Peyer's patch (tissue), 4 donors: ENCODE results near the gene PTPRK. TPM values are rescaled to one million over a fixed set of nuclear protein-coding genes. Genes with fewer than 3 reads are reported as not detected.

Experiments used
- DNase-seq, 3 donors: peaks; one replicate each; pipeline ENCODE4 v3.0.0-alpha.2; 2017 to 2019
- H3K27ac ChIP-seq, 4 donors: fragments of 200-600 bp; sonication (generic); one replicate each; pipeline ENCODE4 v1.5.1; 2016 to 2019
- H3K27me3 ChIP-seq, 2 donors: fragments of 200-600 bp; sonication (generic); one replicate each; pipeline ENCODE4 v1.5.1; 2019
- H3K36me3 ChIP-seq, 3 donors: fragments of 200-600 bp; sonication (generic); one replicate each; pipeline ENCODE4 v1.5.1; 2016 to 2019
- H3K4me1 ChIP-seq, 4 donors: fragments of 200-600 bp; sonication (generic); one replicate each; pipeline ENCODE4 v1.5.1; 2016 to 2019
- H3K4me3 ChIP-seq, 4 donors: fragments of 200-600 bp; sonication (generic); 1 replicate in 3 of 4; 2 replicates in 1 of 4; pipeline ENCODE4 v1.5.1; 2016 to 2019; ENCODE audit warnings: mild to moderate bottlenecking in 1 of 4
- H3K9me3 ChIP-seq, 4 donors: fragments of 200-600 bp; sonication (generic); one replicate each; pipeline ENCODE4 v1.5.1; 2016 to 2019; ENCODE audit warnings: mild to moderate bottlenecking in 1 of 4
- CTCF ChIP-seq, 6 experiments: fragments of 450-650 bp in 4 of 6; fragments of 200-600 bp in 2 of 6; sonication (generic) in 1 of 6; IDR thresholded peaks; one replicate each; pipeline ENCODE4 v1.5.1; 2017 to 2019; ENCODE audit warnings: antibody characterized with exemption in 6 of 6, mild to moderate bottlenecking in 3 of 6, moderate library complexity in 1 of 6
- POLR2A ChIP-seq, 2 donors: fragments of 450-650 bp; IDR thresholded peaks; one replicate each; pipeline ENCODE4 v1.5.1; 2017; ENCODE audit warnings: antibody characterized with exemption in 2 of 2, mild to moderate bottlenecking in 2 of 2, moderate library complexity in 2 of 2
- total RNA-seq, 4 donors: library from RNA; depleted of rRNA; stranded (reverse); fragments of >200 nt; gene quantifications; one replicate each; pipeline ENCODE4 v1.1.0, GENCODE V29; 2016

The PTPRK gene
- total RNA-seq, 4 donors from 2014 or later: 109 to 192 (median 153) TPM

GRCh38 chr6:127924440-127924839 lies 596.0 kb downstream of the PTPRK start:
- Histone ChIP-seq H3K36me3 (no peaks in the 10 kb centered on the region), H3K27ac (no peak overlapping the region), H3K4me3 (no peak overlapping the region), H3K27me3 (no peaks in the 10 kb centered on the region), H3K9me3 (peaks cover 0 to 5% (median 0%) of the 10 kb centered on the region in 4 donors), H3K4me1 (no peaks in the 10 kb centered on the region)
- no peak for TF ChIP-seq POLR2A (IDR thresholded peaks at IDR 0.05)
- TF ChIP-seq CTCF (IDR thresholded peaks at IDR 0.05): no peak
- no peak for DNase-seq

GRCh38 chr6:127924031-127924430 lies 596.4 kb downstream of the PTPRK start:
- TF ChIP-seq POLR2A (IDR thresholded peaks at IDR 0.05) (no peak), CTCF (IDR thresholded peaks at IDR 0.05) (no peak)
- Histone ChIP-seq H3K4me3 (no peak overlapping the region), H3K27me3 (no peaks in the 10 kb centered on the region), H3K9me3 (peaks cover 0 to 5% (median 0%) of the 10 kb centered on the region in 4 donors), H3K4me1 (no peaks in the 10 kb centered on the region), H3K27ac (no peak overlapping the region), H3K36me3 (no peaks in the 10 kb centered on the region)
- DNase-seq: no peak

- no peaks in the 10 kb centered on the region for H3K4me1 ChIP-seq
- H3K9me3 ChIP-seq: peaks cover 0 to 5% (median 0%) of the 10 kb centered on the region in 4 donors
- no peak for DNase-seq
- H3K36me3 ChIP-seq: no peaks in the 10 kb centered on the region
- no peak overlapping the region for H3K27ac ChIP-seq
- H3K4me3 ChIP-seq: no peak overlapping the region
- TF ChIP-seq CTCF (IDR thresholded peaks at IDR 0.05): no peak
- H3K27me3 ChIP-seq: no peaks in the 10 kb centered on the region
These were observed 597.3 kb downstream of the PTPRK start for GRCh38 chr6:127923135-127923534.

GRCh38 chr6:127921982-127922381 lies 598.4 kb downstream of the PTPRK start:
- DNase-seq: no peak
- Histone ChIP-seq H3K4me1 (no peaks in the 10 kb centered on the region), H3K4me3 (no peak overlapping the region), H3K9me3 (peaks cover 0 to 5% (median 0%) of the 10 kb centered on the region in 4 donors), H3K27me3 (no peaks in the 10 kb centered on the region), H3K27ac (no peak overlapping the region), H3K36me3 (no peaks in the 10 kb centered on the region)
- TF ChIP-seq POLR2A (IDR thresholded peaks at IDR 0.05): no peak
- TF ChIP-seq CTCF (IDR thresholded peaks at IDR 0.05): no peak

GRCh38 chr6:127920804-127921203 lies 599.6 kb downstream of the PTPRK start:
- DNase-seq: no peak
- H3K9me3 ChIP-seq: no peaks in the 10 kb centered on the region
- no peaks in the 10 kb centered on the region for H3K36me3 ChIP-seq
- H3K27me3 ChIP-seq: no peaks in the 10 kb centered on the region
- TF ChIP-seq CTCF (IDR thresholded peaks at IDR 0.05): no peak
- no peak for TF ChIP-seq POLR2A (IDR thresholded peaks at IDR 0.05)
- no peak overlapping the region for H3K27ac ChIP-seq
- no peak overlapping the region for H3K4me3 ChIP-seq
- no peaks in the 10 kb centered on the region for H3K4me1 ChIP-seq
